Right lobe of liver (tissue), 4 donors: ENCODE data around the gene FAM98B.

Experiments
- POLR2A ChIP-seq: fragments of 450-650 bp; IDR thresholded peaks from one replicate; pipeline ENCODE4 v1.6.1; 2017; ENCODE audit warnings: antibody characterized with exemption, mild to moderate bottlenecking
- TF ChIP-seq, protein P1 (sequence below), 4 donors: fragments of 200-600 bp in 3 of 4; fragments of 450-650 bp in 1 of 4; IDR thresholded peaks; one replicate each; pipeline versions ENCODE4 v1.5.1 to v1.8.0; 2016 to 2022; ENCODE audit warnings: antibody characterized with exemption in 4 of 4, mild to moderate bottlenecking in 2 of 4
- donor health status: DM: no; HTN: no; CAD: no.
- donor health status: DM: no; HTN: no; CAD: no.
- donor health status: DM: no; HTN: yes; CAD: no.

- TF ChIP-seq, protein P1, sequence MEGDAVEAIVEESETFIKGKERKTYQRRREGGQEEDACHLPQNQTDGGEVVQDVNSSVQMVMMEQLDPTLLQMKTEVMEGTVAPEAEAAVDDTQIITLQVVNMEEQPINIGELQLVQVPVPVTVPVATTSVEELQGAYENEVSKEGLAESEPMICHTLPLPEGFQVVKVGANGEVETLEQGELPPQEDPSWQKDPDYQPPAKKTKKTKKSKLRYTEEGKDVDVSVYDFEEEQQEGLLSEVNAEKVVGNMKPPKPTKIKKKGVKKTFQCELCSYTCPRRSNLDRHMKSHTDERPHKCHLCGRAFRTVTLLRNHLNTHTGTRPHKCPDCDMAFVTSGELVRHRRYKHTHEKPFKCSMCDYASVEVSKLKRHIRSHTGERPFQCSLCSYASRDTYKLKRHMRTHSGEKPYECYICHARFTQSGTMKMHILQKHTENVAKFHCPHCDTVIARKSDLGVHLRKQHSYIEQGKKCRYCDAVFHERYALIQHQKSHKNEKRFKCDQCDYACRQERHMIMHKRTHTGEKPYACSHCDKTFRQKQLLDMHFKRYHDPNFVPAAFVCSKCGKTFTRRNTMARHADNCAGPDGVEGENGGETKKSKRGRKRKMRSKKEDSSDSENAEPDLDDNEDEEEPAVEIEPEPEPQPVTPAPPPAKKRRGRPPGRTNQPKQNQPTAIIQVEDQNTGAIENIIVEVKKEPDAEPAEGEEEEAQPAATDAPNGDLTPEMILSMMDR (IDR thresholded peaks at IDR 0.05), result peak; percentile 92 to 94 (median 92)
- TF ChIP-seq POLR2A, result no peak
Measured at GRCh38 chr15:38440353-38441129, 13.4 kb upstream of the FAM98B start.
